Measurements from ENCODE around the gene GPATCH2L.
A peak's percentile ranks its signal among the peaks of the same experiment; 100 is the strongest.

GPATCH2L gene

DNA sequence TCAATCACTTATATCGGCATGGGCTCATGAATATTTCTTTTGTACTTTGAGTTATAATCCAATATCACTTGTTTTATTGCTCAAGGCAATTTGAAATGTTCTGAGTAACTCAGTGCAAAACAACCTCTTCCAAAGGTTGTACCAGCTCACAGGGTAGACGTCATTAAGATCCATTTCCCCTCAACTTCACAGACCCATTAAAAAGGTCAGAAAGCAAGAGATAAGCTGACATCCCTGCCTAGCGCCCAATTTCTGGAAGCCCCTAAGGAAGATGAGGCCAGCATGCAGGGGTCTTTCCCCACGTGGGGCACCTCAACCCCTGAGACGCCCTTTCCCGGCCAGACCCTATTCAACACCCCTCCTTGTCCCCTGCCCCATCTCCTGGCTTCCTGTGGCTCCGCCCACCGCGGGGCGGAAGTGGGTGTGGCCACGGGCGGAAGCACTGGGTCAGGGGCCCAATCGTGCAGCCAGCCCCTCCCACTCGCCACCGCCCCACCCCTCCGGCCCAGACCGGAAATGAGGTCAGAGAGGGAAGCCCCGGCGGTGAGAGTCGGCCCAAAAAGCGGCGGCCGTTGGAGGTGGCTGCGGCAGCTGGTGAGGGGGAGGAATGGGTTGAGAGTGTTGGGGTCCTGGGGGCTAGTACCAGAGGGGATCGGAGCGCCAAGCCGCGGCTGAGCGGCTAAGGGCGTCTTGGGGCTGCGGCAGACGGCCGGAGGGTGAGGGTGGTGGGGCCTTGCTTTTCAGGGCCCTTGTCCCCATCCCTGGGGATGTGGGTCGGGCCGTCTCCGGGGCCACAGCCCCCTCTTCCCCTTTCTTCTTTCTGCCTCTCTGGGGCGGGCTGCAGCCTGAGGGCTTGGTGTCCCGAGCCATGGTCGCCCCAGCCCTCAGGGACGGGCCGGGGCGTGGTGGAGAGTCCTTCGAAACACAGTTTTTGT lies at the start of gene GPATCH2L:
Gene GPATCH2L, plus strand, starts transcription at position 525 of the 935 bp plus-strand sequence. CDS start 2,442 bp downstream, outside the sequence.
- in situ Hi-C loops (cut with HindIII; ENCODE audit: low pct_ligation_motif_present, low pct_unique_long_range_greater_than_20kb, low sequenced_read_pairs), result no loop called here
- DNase-seq, result peak; percentile 87

DNA sequence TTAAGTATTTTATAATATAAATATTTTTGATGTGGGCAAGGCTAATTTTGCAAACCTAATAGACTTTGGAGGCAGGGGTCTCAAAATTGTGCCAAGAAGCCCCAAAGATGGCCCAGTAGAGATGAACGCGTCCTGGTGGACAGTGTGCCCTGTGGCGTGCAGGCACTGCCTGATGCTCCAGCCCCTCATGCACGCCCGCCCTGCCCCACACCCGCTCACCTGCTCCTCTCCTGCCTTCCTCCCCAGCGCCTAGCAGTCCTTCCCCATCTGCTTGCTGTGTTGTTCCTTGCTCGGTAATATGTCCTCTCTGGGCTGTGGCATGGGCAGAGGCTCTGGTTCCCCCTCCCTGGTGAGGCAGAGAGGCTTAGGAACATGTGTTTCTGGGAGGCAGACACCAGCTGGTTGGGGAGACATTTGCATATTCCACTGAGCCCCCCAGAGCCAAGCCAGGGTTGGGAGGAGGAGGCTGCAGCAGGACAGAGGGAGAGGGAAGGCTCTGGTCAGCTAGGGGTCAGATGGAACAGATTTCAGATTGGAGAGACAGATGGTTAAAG lies 46.8 kb upstream of the GPATCH2L start:
- in situ Hi-C loops (cut with HindIII; ENCODE audit: low pct_ligation_motif_present, low pct_unique_long_range_greater_than_20kb, low sequenced_read_pairs), result no loop called here
- no peak for DNase-seq

GRCh38 chr14:76106188-76106587 lies 45.5 kb upstream of the GPATCH2L start:
- DNase-seq, result no peak
- in situ Hi-C loops (cut with HindIII; ENCODE audit: low pct_ligation_motif_present, low pct_unique_long_range_greater_than_20kb, low sequenced_read_pairs), result no loop called here

GRCh38 chr14:76109087-76109880 lies 42.4 kb upstream of the GPATCH2L start:
- in situ Hi-C loops (cut with HindIII; ENCODE audit: low pct_ligation_motif_present, low pct_unique_long_range_greater_than_20kb, low sequenced_read_pairs), result no loop called here
- DNase-seq, result no peak

- DNase-seq, result no peak
- in situ Hi-C loops (cut with HindIII; ENCODE audit: low pct_ligation_motif_present, low pct_unique_long_range_greater_than_20kb, low sequenced_read_pairs), result no loop called here
Measured at GRCh38 chr14:76112889-76113624, 38.7 kb upstream of the GPATCH2L start.

DNA sequence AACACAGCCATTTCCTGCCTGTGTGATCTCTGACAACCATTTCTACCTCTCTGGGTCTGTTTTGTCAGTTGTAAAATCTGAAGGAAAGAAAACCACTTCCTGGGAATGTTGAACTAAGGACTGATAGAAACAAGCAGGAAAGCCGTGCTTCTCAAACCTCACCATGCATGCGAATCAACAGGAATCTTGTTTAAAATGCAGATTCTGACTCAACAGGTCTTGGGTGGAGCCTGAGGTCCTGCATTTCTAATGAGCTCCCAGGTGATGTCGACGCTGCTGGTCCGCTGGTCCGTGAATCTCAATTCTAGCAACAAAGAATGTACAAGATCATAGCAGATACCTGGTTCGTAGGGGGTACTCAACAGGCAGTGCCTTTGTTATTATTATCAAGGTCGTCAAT lies 38.0 kb upstream of the GPATCH2L start:
- no peak for DNase-seq
- in situ Hi-C loops (cut with HindIII; ENCODE audit: low pct_ligation_motif_present, low pct_unique_long_range_greater_than_20kb, low sequenced_read_pairs), result no loop called here

DNA sequence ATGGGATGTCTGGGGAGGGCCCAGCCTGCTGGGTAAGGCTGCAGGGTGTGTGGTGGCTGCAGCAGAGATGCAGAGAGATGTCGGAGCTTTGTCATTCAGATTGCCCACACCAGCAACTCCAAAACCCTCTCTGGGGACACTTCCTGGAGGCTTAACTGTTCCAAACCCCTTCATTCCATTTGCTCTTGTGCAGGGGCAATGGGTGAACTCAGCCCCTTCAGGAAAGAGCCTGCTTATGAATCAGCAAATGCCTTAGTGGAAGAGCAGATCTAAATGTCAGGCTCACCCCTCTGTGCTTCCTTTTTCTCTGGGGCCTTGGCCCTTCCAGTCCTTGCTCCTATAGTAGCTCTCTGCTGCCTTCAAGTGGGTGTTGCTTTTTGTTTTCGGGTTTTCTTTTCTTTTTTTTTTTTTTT lies 36.7 kb upstream of the GPATCH2L start:
- in situ Hi-C loops (cut with HindIII; ENCODE audit: low pct_ligation_motif_present, low pct_unique_long_range_greater_than_20kb, low sequenced_read_pairs), result no loop called here
- DNase-seq, result no peak

GRCh38 chr14:76117789-76118484 lies 33.8 kb upstream of the GPATCH2L start:
- DNase-seq, result no peak
- in situ Hi-C loops (cut with HindIII; ENCODE audit: low pct_ligation_motif_present, low pct_unique_long_range_greater_than_20kb, low sequenced_read_pairs), result no loop called here

DNA sequence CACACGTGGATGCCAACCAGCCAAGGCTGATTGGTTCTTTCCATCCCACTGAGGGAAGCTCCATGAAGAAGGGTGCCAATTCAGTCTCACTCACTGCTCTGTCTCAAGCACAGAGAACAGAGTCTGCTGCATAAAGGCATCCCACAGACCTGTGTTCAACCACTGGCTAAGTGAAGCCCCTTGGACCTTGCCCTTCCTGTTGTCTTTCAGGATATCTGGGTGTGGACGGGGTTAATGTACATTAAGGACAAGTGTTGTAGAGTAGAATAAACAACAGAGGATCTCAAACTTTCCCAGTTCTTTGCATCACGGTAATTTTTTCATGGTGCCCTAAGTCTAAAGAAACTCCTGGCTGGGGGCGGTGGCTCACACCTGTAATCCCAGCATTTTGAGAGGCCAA lies 33.1 kb upstream of the GPATCH2L start:
- in situ Hi-C loops (cut with HindIII; ENCODE audit: low pct_ligation_motif_present, low pct_unique_long_range_greater_than_20kb, low sequenced_read_pairs), result no loop called here

DNA sequence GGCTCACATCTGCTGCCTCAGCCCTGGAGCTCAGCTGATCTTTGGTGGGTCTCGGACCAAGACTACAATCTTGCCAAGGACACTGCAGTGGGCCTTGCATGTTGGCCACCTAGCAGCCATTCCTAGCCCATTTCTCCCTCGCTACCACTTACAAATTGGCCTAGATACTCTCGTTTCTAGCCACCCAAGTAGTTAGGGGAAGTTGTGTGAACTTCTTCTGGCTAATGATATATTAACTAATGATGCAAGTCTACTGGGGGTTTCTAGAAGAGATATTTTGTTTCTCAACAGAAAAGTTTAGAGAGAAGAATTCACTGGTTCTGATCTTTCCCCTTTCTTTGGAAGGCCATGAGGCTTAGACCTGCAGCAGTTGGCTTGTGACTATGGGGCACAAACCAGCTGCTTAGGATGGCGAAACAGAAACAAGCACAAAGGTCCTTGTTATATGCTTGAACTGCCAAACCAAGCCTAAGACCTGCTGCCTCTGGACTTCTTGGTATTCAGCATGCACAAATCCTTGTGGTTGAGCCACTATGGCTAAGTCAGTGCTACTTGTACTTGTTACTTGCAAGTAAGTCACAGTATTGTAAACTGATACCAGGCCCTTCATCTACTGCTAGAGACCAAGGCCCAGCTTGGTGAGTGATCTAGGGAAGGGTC lies 30.5 kb upstream of the GPATCH2L start:
- DNase-seq, result no peak
- in situ Hi-C loops (cut with HindIII; ENCODE audit: low pct_ligation_motif_present, low pct_unique_long_range_greater_than_20kb, low sequenced_read_pairs), result no loop called here

More for the DNA sequence above, 33.1 kb upstream of the GPATCH2L start:
- no peak for DNase-seq

- in situ Hi-C loops (cut with HindIII; ENCODE audit: low pct_ligation_motif_present, low pct_unique_long_range_greater_than_20kb, low sequenced_read_pairs), result no loop called here
- DNase-seq, result no peak
Measured at GRCh38 chr14:76123426-76124225, 28.1 kb upstream of the GPATCH2L start.

DNA sequence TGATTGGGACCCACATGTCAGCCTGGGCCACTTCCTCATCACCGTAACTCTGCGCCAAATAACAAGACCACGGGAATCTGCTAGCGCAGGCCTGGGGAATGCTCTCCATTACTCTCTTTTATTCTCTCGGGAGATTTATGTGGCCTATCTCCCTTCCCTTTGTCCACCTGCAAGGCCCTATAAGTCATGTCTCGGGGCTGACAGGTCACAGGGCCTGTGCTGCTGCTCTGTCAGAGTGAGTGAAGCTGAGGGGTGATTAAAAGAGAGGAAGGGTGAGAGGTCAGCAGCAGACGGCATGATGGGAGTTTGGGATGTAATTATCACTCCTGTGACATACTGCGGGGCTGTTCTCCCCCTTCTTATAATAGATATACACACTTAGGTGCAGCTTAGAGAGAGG lies 26.2 kb upstream of the GPATCH2L start:
- no peak for DNase-seq
- in situ Hi-C loops (cut with HindIII; ENCODE audit: low pct_ligation_motif_present, low pct_unique_long_range_greater_than_20kb, low sequenced_read_pairs), result no loop called here

GRCh38 chr14:76126076-76126475 lies 25.6 kb upstream of the GPATCH2L start:
- in situ Hi-C loops (cut with HindIII; ENCODE audit: low pct_ligation_motif_present, low pct_unique_long_range_greater_than_20kb, low sequenced_read_pairs), result no loop called here
- DNase-seq, result no peak

DNA sequence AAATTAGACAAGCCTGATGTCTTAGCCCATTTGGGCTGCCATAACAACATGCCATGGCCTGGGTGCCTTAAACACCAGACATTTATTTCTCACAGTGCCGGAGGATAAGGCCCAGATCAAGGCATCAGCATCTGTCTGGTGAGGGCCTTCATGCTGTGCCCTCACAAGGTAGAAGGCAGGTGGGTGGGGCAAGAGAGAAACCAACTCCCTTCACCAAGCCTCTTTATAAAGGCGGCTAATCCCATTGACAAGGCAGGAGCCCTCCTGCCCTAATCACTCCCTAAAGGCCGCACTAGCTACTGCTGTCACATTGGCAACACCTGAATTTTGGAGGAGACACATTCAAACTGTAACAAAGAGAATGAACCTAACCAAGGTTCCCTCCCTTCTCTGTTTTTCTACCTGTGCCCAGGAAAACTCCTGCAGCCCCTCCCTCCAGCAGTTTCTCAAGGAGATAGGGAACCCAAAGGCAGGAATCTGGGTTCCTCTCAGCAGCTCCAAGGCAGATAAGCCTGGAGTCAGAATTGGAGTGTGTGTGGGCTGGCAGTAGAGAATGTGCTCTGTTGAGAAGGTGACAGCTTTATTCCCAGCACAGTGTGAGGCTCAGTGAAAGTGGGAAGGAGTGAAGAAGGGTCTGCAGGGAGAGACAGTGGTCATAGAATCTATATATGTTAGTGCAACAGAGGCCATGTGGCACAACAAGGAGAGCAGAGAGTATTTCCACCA lies 21.7 kb upstream of the GPATCH2L start:
- in situ Hi-C loops (cut with HindIII; ENCODE audit: low pct_ligation_motif_present, low pct_unique_long_range_greater_than_20kb, low sequenced_read_pairs), result no loop called here

GRCh38 chr14:76131071-76131965 lies 20.4 kb upstream of the GPATCH2L start:
- in situ Hi-C loops (cut with HindIII; ENCODE audit: low pct_ligation_motif_present, low pct_unique_long_range_greater_than_20kb, low sequenced_read_pairs), result no loop called here
- DNase-seq, result no peak

More for the DNA sequence above, 21.7 kb upstream of the GPATCH2L start:
- no peak for DNase-seq

Data from ACHN (cell line).